GM19397 (cell line): ENCODE results near the gene RAD50.
"Not testable (repeated sequence)": the region's sequence is repeated elsewhere in the genome, so short reads cannot be mapped to it uniquely, and the experiment has no call there.

Experiments used
- ATAC-seq: cut with Tn5 transposase; IDR thresholded peaks from one replicate; pipeline ENCODE4 v1.9.1; 2021; ENCODE audit warnings: mild to moderate bottlenecking, moderate library complexity; ENCODE audit not compliant: unreplicated experiment

The RAD50 gene

DNA sequence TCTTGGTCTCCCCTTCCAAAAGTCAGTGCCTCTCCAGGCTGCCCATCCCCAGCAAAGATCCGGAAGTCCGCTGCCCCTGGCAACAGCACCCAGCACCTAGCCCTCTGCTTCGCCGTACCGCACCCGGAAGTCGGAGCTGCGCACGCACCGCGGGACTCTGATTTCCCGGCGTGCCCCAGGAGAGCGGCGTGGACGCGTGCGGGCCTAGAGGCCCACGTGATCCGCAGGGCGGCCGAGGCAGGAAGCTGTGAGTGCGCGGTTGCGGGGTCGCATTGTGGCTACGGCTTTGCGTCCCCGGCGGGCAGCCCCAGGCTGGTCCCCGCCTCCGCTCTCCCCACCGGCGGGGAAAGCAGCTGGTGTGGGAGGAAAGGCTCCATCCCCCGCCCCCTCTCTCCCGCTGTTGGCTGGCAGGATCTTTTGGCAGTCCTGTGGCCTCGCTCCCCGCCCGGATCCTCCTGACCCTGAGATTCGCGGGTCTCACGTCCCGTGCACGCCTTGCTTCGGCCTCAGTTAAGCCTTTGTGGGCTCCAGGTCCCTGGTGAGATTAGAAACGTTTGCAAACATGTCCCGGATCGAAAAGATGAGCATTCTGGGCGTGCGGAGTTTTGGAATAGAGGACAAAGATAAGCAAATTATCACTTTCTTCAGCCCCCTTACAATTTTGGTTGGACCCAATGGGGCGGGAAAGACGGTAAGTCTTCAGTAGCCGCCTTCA, at the start of gene RAD50:
Gene RAD50 (plus strand): TSS at position 215 of the 715 bp plus-strand sequence. CDS start 348 bp downstream, at position 563.
- peak; percentile 99 for ATAC-seq

DNA sequence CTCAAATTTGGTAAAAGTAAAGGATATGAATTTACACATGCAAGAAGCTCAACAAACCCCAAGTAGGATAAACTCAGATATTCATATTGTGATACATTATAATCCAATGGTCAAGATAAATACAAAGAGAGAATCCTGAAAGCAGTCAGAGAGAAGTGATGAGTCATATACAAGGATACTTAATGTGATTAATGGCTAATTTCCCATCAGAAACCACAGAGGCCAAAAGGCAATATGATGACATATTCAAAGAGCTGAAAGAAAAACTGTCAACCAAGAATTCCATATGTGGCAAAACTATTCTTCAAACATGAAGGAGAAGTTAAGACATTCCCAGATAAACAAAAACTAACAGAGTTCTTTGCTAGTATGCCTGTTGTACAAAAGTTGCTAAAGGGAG, 46.7 kb upstream of the RAD50 start:
- no peak for ATAC-seq

DNA sequence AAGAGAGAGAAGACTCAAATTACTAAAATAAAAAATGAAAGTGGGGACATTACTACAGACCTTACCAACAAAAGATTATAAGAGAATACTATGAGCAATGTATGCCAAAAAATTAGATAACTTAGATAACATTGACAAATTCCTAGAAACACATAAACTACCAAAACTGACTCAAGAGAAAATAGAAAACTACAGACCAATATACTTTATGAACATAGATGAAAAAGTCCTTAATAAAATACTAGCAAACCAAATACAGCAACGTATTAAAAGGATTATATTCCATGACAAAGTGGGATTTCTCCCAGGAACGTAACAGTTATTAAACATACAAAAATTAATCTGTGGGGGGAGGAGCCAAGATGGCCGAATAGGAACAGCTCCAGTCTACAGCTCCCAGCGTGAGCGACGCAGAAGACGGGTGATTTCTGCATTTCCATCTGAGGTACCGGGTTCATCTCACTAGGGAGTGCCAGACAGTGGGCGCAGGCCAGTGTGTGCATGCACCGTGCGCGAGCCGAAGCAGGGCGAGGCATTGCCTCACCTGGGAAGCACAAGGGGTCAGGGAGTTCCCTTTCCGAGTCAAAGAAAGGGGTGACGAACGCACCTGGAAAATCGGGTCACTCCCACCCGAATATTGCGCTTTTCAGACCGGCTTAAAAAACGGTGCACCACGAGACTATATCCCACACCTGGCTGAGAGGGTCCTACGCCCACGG, 43.0 kb upstream of the RAD50 start:
- ATAC-seq, result not testable (repeated sequence)

DNA sequence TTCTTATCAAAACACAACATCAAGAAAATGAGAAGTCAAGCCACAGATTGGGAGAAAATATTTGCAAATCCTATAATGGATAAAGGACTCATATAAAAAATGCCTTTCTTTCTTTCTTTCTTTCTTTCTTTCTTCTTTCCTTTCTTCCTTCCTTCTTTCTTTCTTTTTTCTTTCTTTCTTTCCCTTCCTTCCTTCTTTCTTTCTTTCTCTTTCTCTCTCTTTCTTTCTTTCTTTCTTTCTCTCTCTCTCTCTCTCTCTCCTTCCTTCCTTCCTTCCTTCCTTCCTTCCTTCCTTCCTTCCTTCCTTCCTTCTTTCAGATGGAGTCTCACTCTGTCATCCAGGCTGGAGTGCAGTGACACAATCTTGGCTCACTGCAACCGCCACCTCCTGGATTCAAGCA, 34.7 kb upstream of the RAD50 start:
- ATAC-seq, result not testable (repeated sequence)

DNA sequence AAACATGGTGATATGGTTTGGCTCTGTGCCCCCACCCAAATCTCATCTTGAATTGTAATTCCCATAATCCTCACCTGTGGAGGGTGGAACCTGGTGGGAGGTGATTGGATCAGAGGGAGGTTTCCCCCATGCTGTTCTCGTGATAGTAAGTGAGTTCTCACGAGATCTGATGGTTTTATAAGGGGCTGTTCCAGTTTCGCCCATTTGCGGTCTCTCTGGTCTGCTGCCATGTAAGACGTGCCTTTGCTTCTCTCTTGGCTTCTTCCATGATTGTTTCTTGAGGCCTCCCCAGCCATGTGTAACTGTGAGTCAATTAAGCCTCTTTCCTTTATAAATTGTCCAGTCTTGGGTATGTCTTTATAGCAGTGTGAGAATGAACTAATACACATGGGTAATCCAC, 31.9 kb upstream of the RAD50 start:
- not testable (repeated sequence) for ATAC-seq

DNA sequence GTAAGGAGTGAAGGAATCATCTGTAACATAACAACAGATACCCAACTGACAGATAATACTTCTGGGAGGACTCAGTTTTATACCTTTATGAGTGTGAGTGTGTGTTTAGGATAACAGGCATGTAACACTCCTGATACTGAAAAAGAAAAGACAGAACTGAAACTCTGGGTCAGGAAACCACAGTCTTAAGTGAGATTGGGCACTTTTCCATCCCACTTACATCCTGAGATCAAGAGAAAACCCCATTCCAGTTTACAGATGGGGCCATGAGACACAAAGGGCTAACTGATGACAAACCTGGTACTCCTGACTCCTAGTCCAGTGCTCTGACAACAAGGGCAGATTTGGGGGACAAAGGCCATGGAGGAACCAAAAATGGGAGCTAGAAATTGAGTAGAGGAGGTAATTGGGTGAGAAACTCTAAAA, 31.5 kb upstream of the RAD50 start:
- ATAC-seq, result peak; percentile 56

DNA sequence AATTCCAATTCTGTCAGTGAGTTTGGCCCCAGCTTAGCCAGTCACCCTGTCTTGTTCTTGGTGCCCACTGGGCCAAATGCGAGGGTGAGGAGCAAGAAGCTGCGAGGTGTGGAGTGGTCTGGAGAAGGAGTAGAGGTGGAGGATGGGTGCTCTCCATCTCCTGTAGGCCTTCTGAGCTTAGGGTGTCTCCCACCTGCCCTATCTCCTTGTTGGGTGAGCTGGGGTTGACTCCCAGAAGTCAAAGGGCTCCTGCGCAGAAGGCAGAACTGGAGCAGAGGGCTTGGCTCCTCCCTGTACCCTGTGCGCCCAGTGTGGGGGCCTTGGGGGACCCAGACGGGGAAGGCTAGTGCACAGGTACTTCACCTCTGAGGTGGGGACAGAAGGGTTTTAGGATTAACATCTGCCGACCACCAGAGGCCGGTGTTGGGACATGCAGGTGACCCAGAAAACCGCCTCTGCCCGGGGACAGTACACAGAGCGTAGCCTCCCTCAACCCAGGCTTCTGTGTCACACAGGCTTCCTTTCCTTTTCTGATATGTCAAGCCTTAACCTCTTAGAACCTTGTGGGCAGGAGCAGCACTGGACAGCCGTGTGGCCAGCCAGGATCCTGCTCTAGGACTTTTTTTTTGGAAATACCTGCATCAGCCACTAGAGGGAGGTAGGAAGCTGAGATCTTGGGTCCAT, 30.3 kb upstream of the RAD50 start:
- no peak for ATAC-seq

DNA sequence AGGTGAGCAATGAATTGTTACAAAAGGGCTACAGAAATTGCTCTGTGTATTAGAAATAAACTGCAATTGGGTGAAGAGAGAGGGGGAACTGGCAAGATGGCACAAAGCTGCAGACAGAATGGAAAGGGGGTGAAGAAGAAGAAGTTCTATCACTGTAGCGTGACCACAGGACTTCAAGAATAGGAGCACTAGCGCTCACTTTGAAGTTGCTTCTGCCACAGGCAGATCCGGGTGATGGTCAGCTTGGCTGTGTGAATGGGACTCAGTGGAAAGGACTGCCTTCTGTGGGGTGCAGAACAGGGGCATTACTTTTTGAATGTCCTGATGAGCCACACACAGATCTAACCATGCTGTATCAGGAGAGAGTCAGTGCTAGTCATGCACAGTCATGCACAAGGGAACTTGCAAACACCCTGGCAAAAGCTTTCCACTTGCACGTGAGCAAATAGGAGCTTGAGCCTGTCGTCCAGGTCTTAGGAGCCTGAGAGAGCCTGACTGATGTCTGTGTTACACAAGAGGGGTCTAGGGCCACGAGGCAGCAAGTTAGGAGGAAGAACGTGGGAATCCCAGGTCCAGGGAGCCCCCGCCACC, 29.7 kb upstream of the RAD50 start:
- no peak for ATAC-seq

DNA sequence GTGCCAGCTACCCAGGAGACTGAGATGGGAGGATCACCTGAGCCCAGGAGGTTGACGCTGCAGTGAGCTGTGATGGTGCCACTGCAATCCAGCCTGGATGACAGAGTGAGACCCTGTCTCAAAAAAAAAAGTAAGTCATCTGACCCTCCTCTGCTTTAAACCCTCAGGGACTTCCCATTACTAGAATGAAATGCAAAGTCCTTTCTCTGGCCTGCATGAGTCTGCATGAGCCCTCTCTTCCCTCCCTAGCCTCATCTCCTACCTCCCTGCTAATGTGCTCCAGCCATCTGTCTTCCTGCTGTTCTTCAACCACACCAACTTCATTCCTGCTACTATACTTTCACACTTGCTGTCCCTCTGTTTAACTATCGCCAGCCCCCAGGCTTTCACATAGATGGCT, 28.8 kb upstream of the RAD50 start:
- no peak for ATAC-seq

DNA sequence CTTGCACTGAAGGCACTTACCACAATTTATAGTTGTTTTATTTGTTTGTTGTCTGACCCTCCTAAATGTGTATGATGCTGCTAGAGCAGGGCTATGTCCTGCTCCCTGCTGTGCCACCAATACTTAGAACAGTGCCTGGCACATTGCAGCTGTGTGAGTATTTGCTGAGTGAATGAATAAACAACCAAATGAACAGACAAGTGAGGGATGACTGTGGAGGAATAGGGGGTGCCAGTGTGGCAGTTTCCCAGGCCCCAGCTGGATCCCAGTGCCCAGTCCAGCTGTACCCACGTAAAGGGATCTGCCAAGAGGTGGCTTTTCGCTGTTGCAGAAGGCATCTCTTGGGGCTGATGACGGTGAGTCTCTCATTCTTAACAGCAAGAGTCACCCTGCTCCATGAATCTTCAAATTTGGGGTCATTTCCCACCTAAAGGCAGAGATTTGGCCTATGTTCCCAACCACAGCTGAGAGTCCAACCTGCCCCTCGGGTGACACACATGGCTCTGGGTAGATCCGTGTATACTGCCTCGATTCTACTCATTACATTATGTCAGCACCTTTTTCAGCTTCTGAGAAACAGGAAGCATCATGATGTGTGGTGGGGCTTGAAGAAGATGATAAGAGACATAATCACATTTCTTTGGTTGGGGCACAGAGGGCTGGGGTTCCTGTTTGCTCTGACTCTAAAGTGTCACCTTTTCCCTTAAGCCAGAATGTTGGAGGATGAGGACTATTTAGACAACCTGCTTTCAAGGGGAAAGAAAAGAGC, 27.7 kb upstream of the RAD50 start:
- no peak for ATAC-seq

DNA sequence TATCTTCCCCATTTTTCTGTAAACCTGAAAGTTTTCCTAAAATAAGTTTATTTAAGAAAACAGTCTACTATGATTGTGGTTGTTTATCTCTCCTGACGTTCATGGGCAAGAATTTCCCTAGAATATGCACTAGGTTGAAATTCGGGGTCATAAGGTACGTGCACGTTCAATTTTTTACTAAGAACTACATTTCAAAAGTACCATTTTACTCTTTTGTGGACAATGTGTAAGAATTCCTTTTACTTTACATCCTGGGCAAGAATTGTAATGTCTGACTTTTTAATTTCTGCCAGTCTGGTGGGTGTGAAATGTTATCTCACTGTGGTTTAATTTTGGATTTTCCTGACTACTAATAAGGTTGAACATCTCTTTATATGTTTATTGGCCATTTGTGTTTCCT, 25.8 kb upstream of the RAD50 start:
- ATAC-seq, result no peak

DNA sequence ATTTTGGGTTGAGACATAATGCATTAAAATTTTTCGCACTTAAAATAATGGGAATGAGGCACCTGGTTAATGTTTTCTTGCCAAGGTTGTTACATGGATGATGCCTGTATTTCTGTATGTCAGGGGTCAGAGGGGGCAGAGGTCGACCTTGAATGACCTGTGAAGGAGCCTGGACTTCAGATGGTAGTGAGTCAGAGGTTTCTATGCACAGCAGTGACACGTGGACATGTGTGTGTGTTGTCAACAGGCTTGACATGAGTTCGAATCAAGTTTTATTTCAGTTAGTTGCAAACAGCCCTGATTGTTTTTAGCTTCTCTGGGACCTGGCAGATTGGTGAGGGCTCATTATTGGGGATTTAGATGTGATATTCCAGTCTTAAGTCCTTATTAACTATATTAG, 17.1 kb upstream of the RAD50 start:
- no peak for ATAC-seq

DNA sequence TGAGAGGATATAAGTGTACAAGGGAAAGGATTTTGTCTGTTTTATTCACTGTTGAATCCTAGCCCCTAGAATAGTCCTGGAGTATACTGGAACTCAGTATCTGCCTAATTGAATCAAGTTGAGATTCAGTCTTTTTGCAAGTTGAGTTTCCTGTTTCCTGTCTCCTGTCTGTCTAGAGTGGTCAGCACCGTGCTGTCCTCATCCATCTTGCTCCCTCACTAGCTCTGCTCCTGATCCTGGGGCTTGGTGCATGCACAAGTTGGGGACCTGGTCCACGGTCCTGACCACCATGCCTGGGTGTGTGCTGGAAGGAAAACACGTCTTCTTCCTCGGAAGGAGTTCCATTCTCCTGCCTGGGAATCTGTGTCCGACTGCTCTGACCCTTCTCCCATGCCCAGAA, 16.6 kb upstream of the RAD50 start:
- no peak for ATAC-seq

DNA sequence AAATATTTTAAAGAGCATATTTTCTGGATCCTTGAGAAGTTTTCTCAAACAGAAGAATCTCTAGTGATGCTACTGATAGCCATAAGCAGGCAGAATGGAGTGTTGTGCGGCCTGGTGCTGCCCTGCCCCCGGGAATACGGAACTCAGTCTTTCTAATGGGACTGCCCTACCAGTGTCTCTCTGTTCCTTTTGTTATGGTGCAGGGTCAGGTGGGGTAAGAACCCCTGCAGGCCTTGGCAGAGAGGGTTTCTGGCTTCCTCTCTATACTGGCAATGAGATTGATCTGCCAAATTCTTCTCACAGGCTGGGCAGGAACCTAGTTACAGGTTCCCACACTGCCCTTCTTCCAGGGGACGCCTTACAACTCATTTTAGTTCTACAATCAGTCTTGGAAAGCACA, 16.0 kb upstream of the RAD50 start:
- no peak for ATAC-seq

DNA sequence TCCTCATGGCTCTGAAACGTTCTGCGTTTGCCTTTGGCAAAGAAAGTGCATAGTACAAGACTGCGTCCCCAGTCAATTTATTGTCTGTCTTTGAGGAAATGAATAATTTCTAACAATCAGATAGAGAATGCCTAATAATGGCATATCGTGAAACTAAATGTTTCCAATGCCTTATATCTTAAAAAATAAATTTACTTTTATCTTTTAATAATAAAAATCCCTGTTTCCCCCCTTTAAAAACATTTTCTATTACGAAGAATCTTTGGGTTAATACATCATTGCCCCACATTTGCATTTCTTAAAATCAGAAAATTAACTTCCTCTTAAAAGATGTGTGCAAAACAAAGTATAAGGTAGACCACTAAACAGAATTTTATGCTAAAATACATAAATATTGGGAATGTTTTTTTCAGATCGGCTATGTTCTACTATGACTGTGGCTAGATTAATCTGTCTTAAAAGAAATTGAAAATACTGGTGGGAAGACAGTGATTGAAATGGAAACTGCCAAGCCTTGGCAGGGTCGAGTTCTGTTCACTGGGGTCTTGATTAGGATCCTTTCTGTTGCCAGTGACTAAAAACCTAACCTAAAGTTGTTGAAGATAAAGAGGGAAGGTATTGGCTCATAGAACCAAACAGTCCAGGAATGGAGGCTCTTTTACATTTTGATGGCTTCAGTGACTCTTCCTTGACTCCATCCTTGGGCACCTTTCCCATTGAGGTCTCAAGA, 13.1 kb upstream of the RAD50 start, which contains the start of gene IL5:
Gene IL5 (minus strand): TSS at position 51 of the 730 bp plus-strand sequence. CDS start 44 bp downstream, at position 7.
- no peak for ATAC-seq

DNA sequence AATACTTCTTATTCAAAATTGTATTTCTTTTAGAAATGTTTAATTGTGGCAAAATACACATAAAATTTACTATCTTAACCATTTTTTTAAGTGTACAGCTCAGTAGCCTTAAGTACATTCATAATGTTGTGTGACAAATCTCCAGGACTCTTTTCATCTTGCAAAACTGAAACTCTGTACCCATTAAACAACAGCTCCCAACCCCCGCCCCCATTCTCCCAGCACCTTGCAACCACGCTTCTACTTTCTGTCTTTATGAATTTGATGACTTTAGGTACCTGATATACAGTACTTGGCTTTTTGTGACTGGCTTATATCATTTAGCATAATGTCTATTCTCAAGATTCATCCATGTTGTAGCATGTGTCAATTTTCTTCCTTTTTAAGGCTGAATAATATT, 10.7 kb upstream of the RAD50 start:
- no peak for ATAC-seq

DNA sequence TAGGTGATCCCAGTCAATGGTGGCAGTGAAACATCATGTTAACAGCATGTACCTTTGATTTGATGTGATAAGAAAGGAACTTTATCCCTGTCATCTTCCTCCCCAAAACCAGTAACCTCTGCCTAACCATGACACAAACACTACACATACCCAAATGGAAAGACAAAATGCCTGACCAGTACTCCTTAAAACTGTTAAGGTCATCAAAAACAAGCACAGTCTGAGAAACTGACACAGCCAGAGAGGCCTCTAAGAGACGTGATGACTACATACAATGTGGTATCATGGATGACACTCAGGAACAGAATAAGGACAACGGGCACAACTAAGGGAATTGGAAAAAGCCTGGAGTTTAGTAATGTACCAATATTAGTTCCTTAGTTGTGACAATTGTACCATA, 9.5 kb upstream of the RAD50 start:
- no peak for ATAC-seq

DNA sequence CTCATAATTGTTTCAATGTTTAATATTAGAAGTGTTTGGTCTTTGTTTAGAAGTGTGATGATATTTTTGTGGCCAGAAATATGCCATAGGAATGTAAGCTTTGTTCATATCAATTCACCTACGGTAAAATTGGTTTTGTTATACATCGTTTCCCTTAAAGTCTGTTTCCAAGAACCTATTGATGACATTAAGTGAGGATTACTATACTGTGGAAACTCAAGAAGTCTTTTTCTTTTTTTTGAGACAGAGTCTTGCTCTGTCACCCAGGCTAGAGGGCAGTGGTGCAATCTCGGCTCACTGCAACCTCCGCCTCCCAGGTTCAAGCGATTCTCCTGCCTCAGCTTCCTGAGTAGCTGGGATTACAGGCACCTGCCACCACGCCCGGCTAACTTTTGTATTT, 7.9 kb upstream of the RAD50 start:
- not testable (repeated sequence) for ATAC-seq

DNA sequence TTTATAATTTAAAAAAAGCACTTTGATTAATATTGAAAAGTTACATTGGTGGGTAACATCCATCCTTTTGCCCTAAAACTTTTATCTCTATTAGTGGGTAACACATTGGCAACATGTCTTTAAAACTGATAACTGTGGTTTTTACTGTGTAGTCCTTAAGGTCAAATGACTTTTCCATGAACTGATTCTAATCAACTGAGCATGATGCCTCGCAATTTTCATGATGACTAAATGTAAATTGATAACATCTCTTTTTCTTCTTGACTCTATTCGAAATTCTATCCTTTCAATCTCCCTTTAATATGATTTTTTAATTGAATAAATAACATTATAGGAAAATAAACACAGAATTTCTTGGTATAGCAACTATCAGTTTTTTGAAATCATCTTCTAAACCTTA, 7.2 kb upstream of the RAD50 start:
- ATAC-seq, result no peak

DNA sequence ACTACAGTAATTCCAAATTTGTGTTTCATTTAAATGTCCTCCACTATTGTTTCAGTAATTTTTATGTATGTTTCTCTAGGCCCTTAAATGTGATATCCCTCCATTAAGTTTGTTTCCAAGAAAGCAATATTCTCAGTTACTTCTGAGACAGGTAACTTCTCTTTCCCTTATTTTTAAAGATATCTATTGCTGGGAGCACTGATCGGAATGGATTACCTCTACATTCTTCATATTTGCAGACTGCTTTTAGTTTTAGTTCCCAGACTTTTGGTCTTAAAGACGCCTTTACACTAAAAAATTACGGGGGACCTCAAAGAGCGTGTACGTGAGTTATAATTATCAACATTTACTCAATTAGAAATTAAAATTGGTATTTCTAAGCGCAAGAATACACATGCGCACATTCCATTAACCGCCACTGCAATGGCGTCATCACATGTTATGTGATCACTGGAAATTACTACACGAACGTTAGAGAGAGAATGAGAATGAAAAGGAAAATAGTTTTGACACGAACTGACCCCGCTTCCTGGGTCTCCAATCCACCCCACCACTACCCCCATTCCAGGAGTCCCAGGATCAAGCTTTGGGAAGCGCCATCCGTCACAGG, 519 bp upstream of the RAD50 start:
- no peak for ATAC-seq
